IMR-90 (cell line): ENCODE results near the gene PRDX4. TPM values are rescaled to one million over a fixed set of nuclear protein-coding genes. Genes with fewer than 3 reads are reported as not detected.

Source experiments
- ATAC-seq: fragments of 200-7000 bp; cut with Tn5 transposase; 2 replicates; pipeline ENCODE4 v1.9.1; 2020; ENCODE audit warnings: low read depth, mild to moderate bottlenecking, moderate library complexity
- BruUV-seq: library from RNA; stranded (reverse); fragments of 400-500 nt; replicated peaks from 2 replicates; lab custom pipeline; 2021; lab: Mats Ljungman, UMichigan
- CTCF ChIA-PET: fragments of 300-600 bp; formaldehyde crosslinking; extraction: SDS; loops from one replicate; lab custom pipeline; 2021; ENCODE audit warnings: antibody characterized with exemption; lab: Yijun Ruan, JAX
- POLR2A ChIA-PET: fragments of 300-600 bp; sonication (Branson Sonifier 250); formaldehyde crosslinking; loops from one replicate; lab custom pipeline; 2022; ENCODE audit warnings: antibody characterized with exemption; ENCODE audit not compliant: unreplicated experiment; lab: Charles Lee
- DNase-seq: peaks from one replicate; pipeline ENCODE4 v3.0.0; 2013
- H2AFZ ChIP-seq: replicated peaks from 2 replicates; pipeline ENCODE3; 2013; ENCODE audit warnings: low read length, mild to moderate bottlenecking; ENCODE audit not compliant: poor library complexity
- H2AK5ac ChIP-seq: 2 replicates; pipeline ENCODE4 v1.6.1; 2013; ENCODE audit warnings: low read depth, low read length, inconsistent platforms
- H2AK9ac ChIP-seq: replicated peaks from 2 replicates; pipeline ENCODE3; 2013; ENCODE audit warnings: mild to moderate bottlenecking, low read depth, low read length, moderate library complexity; ENCODE audit not compliant: poor library complexity
- H2BK120ac ChIP-seq: 2 replicates; pipeline ENCODE4 v1.6.1; 2013; ENCODE audit warnings: low read depth, low read length, inconsistent platforms
- H2BK15ac ChIP-seq: 3 replicates; pipeline ENCODE4 v1.6.1; 2013; ENCODE audit warnings: low read depth, low read length, inconsistent platforms
- H2BK20ac ChIP-seq: 2 replicates; pipeline ENCODE4 v1.6.1; 2013; ENCODE audit warnings: low read depth, mild to moderate bottlenecking, inconsistent platforms, low read length, moderate library complexity
- H2BK5ac ChIP-seq: 2 replicates; pipeline ENCODE4 v1.6.1; 2013; ENCODE audit warnings: mild to moderate bottlenecking, low read depth, low read length, inconsistent platforms; ENCODE audit not compliant: poor library complexity, severe bottlenecking
- H3K14ac ChIP-seq: replicated peaks from 2 replicates; pipeline ENCODE4 v1.6.1; 2013; ENCODE audit warnings: low read depth, low read length, inconsistent platforms
- H3K18ac ChIP-seq: 2 replicates; pipeline ENCODE4 v1.6.1; 2013; ENCODE audit warnings: low read depth, low read length, control low read depth
- H3K23ac ChIP-seq: 2 replicates; pipeline ENCODE4 v1.6.1; 2013; ENCODE audit warnings: low read depth, low read length, inconsistent platforms
- H3K27ac ChIP-seq: 2 replicates; pipeline ENCODE4 v1.5.1; 2013; ENCODE audit warnings: mild to moderate bottlenecking, control low read depth, low read length; ENCODE audit not compliant: insufficient read depth
- H3K27me3 ChIP-seq: 2 replicates; pipeline ENCODE4 v1.6.1; 2013; ENCODE audit warnings: low read length; ENCODE audit not compliant: control insufficient read depth, insufficient read depth
- H3K36me3 ChIP-seq: 2 replicates; pipeline ENCODE4 v1.6.1; 2013; ENCODE audit warnings: low read length, mixed read lengths; ENCODE audit not compliant: control insufficient read depth, insufficient read depth
- H3K4ac ChIP-seq: 2 replicates; pipeline ENCODE4 v1.6.1; 2013; ENCODE audit warnings: low read depth, low read length, inconsistent platforms
- H3K4me1 ChIP-seq: 2 replicates; pipeline ENCODE4 v1.6.1; 2013; ENCODE audit warnings: low read length, mixed read lengths; ENCODE audit not compliant: control insufficient read depth, insufficient read depth
- H3K4me2 ChIP-seq: 2 replicates; pipeline ENCODE4 v1.6.1; 2013; ENCODE audit warnings: low read depth, mild to moderate bottlenecking, control low read depth, low read length, moderate library complexity
- H3K4me3 ChIP-seq: 2 replicates; pipeline ENCODE4 v1.5.1; 2013; ENCODE audit warnings: low read depth, mild to moderate bottlenecking, control low read depth, low read length, moderate library complexity; ENCODE audit not compliant: insufficient read depth
- H3K56ac ChIP-seq: 2 replicates; pipeline ENCODE4 v1.6.1; 2013; ENCODE audit warnings: low read length, inconsistent platforms; ENCODE audit not compliant: insufficient read depth; ENCODE audit errors: extremely low read depth
- H3K79me1 ChIP-seq, 2 experiments: 2 replicates each; pipeline ENCODE4 v1.6.1; 2013; ENCODE audit warnings: low read length in 2 of 2, inconsistent platforms in 1 of 2, low read depth in 1 of 2
- H3K9ac ChIP-seq: 2 replicates; pipeline ENCODE4 v1.6.1; 2013; ENCODE audit warnings: low read depth, low read length, control low read depth
- H3K9me1 ChIP-seq: 2 replicates; pipeline ENCODE4 v1.6.1; 2013; ENCODE audit warnings: low read length, inconsistent platforms; ENCODE audit not compliant: insufficient read depth
- H3K9me3 ChIP-seq: 2 replicates; pipeline ENCODE4 v1.6.1; 2013; ENCODE audit warnings: low read length; ENCODE audit not compliant: control insufficient read depth, insufficient read depth
- H4K20me1 ChIP-seq: 2 replicates; pipeline ENCODE4 v1.6.1; 2013; ENCODE audit warnings: low read length, inconsistent platforms; ENCODE audit not compliant: insufficient read depth
- H4K5ac ChIP-seq: 2 replicates; pipeline ENCODE4 v1.6.1; 2013; ENCODE audit warnings: mild to moderate bottlenecking, low read depth, low read length, control low read depth
- H4K8ac ChIP-seq, 2 experiments: 2 replicates each; pipeline ENCODE4 v1.6.1; 2013; ENCODE audit warnings: low read depth in 2 of 2, low read length in 2 of 2, control low read depth in 1 of 2, inconsistent platforms in 1 of 2
- H4K91ac ChIP-seq: 2 replicates; pipeline ENCODE4 v1.6.1; 2013; ENCODE audit warnings: low read depth, low read length, inconsistent platforms; ENCODE audit not compliant: insufficient read depth
- CHD1 ChIP-seq: IDR thresholded peaks from 2 replicates; pipeline ENCODE4 v1.6.1; 2012; ENCODE audit warnings: low read depth, low read length, improper control_type of control experiment
- CTCF ChIP-seq: conservative IDR thresholded peaks from 2 replicates; pipeline ENCODE4 v1.5.1; 2012; ENCODE audit warnings: mild to moderate bottlenecking, low read depth, low read length, improper control_type of control experiment
- FOS ChIP-seq: fragments of 150-350 bp; IDR thresholded peaks from 2 replicates; pipeline ENCODE4 v1.6.1; 2016; ENCODE audit warnings: low read depth, low read length
- MAZ ChIP-seq: IDR thresholded peaks from 2 replicates; pipeline ENCODE4 v1.6.1; 2012; ENCODE audit warnings: low read depth, mild to moderate bottlenecking, low read length, improper control_type of control experiment, moderate library complexity, borderline replicate concordance
- NFE2L2 ChIP-seq: fragments of 150-350 bp; IDR thresholded peaks from 2 replicates; pipeline ENCODE4 v1.6.1; 2016; ENCODE audit warnings: low read depth, mild to moderate bottlenecking, low read length
- USF2 ChIP-seq: fragments of 150-350 bp; IDR thresholded peaks from 2 replicates; pipeline ENCODE4 v1.6.1; 2017; ENCODE audit warnings: mild to moderate bottlenecking, antibody characterized with exemption, low read length, low read depth
- WGBS, 2 experiments: methylation state at CpG; one replicate each; pipeline versions ENCODE4 v1.1.5 to v1.1.7; 2013; ENCODE audit warnings: missing lambda C conversion rate in 2 of 2; ENCODE audit not compliant: insufficient read length in 1 of 2; ENCODE audit errors: extremely low coverage in 2 of 2; 5-methylcytosine and 5-hydroxymethylcytosine counted together
- dilution Hi-C: fragments of 300-500 bp; cut with HindIII; formaldehyde crosslinking; loops from one replicate; pipeline ENCODE4 v1.14.3; 2018; ENCODE audit warnings: low sequenced_read_pairs; ENCODE audit not compliant: unreplicated experiment
- in situ Hi-C: fragments of 300-500 bp; cut with MboI; formaldehyde crosslinking; loops from 3 replicates; pipeline ENCODE4 v1.14.3; 2019; ENCODE audit warnings: low sequenced_read_pairs, inconsistent platforms, mixed read lengths
- intact Hi-C: fragments of 100-400 bp; cut with micrococcal nuclease; formaldehyde crosslinking; loops from 2 replicates; pipeline ENCODE4 v1.10.0; 2022
- polyA plus RNA-seq, 3 experiments: library from polyadenylated mRNA; depleted of rRNA; stranded (reverse); fragments of >200 nt; gene quantifications; 2 replicates each; pipeline ENCODE4 v1.2.3, GENCODE V29; 2012; ENCODE audit warnings: low replicate concordance in 1 of 3
- total RNA-seq: library from RNA; depleted of rRNA; stranded (reverse); fragments of >200 nt; gene quantifications from 2 replicates; pipeline ENCODE4 v1.2.3, GENCODE V29; 2012

PRDX4 gene
- total and polyA plus RNA-seq, 2 of the 4 experiments (the other 2 are of a cell fraction), result 194 to 226 TPM

- no peak overlapping the region for H2BK5ac ChIP-seq
- no peaks in the 10 kb centered on the region for H3K4me1 ChIP-seq
- no peak overlapping the region for H4K5ac ChIP-seq
- H2AFZ ChIP-seq, result no peak overlapping the region
- no peak overlapping the region for H2BK15ac ChIP-seq
- H4K8ac ChIP-seq, result no peak overlapping the region
- no peaks in the 10 kb centered on the region for H3K36me3 ChIP-seq
- intact Hi-C loops, result no loop called here
- no peak overlapping the region for H2BK120ac ChIP-seq
- TF ChIP-seq CHD1 (no peak), NFE2L2 (no peak), MAZ (no peak), USF2 (no peak), CTCF (no peak), FOS (no peak)
- no peak overlapping the region for H3K18ac ChIP-seq
- no peak overlapping the region for H3K27ac ChIP-seq
- H3K14ac ChIP-seq, result no peak overlapping the region
- ATAC-seq (no peak), DNase-seq (no peak)
- no peaks in the 10 kb centered on the region for H4K20me1 ChIP-seq
- no peak overlapping the region for H3K4me2 ChIP-seq
- no peak overlapping the region for H3K56ac ChIP-seq
- no TSS peak for BruUV-seq
- H2AK9ac ChIP-seq, result no peak overlapping the region
- CTCF ChIA-PET, result no interaction called here
- H3K9me1 ChIP-seq, result no peaks in the 10 kb centered on the region
- H3K79me1 ChIP-seq, result no peaks in the 10 kb centered on the region
- H3K27me3 ChIP-seq, result peaks cover 4% of the 10 kb centered on the region
- no peak overlapping the region for H2BK20ac ChIP-seq
- WGBS, 2 experiments, result no CpG with 5 or more reads among the region's 4 CpGs
- no peak overlapping the region for H4K91ac ChIP-seq
- in situ Hi-C loops, result no loop called here
- POLR2A ChIA-PET, result no interaction called here
- H3K4me3 ChIP-seq, result no peak overlapping the region
- dilution Hi-C loops, result no loop called here
- H2AK5ac ChIP-seq, result no peak overlapping the region
- no peaks in the 10 kb centered on the region for H3K9me3 ChIP-seq
- H3K23ac ChIP-seq, result no peak overlapping the region
- H3K4ac ChIP-seq, result no peak overlapping the region
- no peak overlapping the region for H3K9ac ChIP-seq
Observed at GRCh38 chrX:23623797-23624196, 43.5 kb upstream of the PRDX4 start.
